Spleen (tissue), 11 donors: ENCODE data around the gene GJB1. TPM values are rescaled to one million over a fixed set of nuclear protein-coding genes. Genes with fewer than 3 reads are reported as not detected.

Experiments
- DNase-seq: peaks from one replicate; pipeline ENCODE4 v3.0.0-alpha.2; 2020
- H3K27ac ChIP-seq, 8 donors: fragments of 200-600 bp; sonication (generic) in 7 of 8; 1 replicate in 4 of 8; 2 replicates in 4 of 8; pipeline versions ENCODE4 v1.5.0 to v1.8.0; 2016 to 2021; ENCODE audit warnings: inconsistent platforms in 4 of 8, mild to moderate bottlenecking in 4 of 8, moderate library complexity in 1 of 8
- H3K27me3 ChIP-seq, 7 donors: fragments of 200-600 bp; sonication (generic) in 6 of 7; replicated peaks in 1 of 7; 1 replicate in 4 of 7; 2 replicates in 3 of 7; pipeline versions ENCODE4 v1.5.0 to v1.8.0; 2016 to 2021; ENCODE audit warnings: inconsistent platforms in 3 of 7, mild to moderate bottlenecking in 1 of 7
- H3K36me3 ChIP-seq, 6 donors: fragments of 200-600 bp; sonication (generic) in 5 of 6; 1 replicate in 4 of 6; 2 replicates in 2 of 6; pipeline versions ENCODE4 v1.5.0 to v1.8.0; 2016 to 2021; ENCODE audit warnings: inconsistent platforms in 2 of 6
- H3K4me1 ChIP-seq, 6 donors: fragments of 200-600 bp; sonication (generic) in 5 of 6; 1 replicate in 3 of 6; 2 replicates in 3 of 6; pipeline versions ENCODE4 v1.5.0 to v1.8.0; 2016 to 2021; ENCODE audit warnings: inconsistent platforms in 3 of 6
- H3K4me3 ChIP-seq, 8 donors: fragments of 200-600 bp; sonication (generic) in 7 of 8; 1 replicate in 4 of 8; 2 replicates in 4 of 8; pipeline versions ENCODE4 v1.5.0 to v1.8.0; 2016 to 2021; ENCODE audit warnings: inconsistent platforms in 4 of 8, mild to moderate bottlenecking in 4 of 8, moderate library complexity in 2 of 8
- H3K9me3 ChIP-seq, 8 donors: fragments of 200-600 bp; sonication (generic) in 7 of 8; 1 replicate in 4 of 8; 2 replicates in 4 of 8; pipeline versions ENCODE4 v1.5.0 to v1.8.0; 2016 to 2021; ENCODE audit warnings: inconsistent platforms in 4 of 8
- POLR2A ChIP-seq, 3 donors: fragments of 450-650 bp; IDR thresholded peaks; one replicate each; pipeline ENCODE4 v1.5.1; 2017; ENCODE audit warnings: antibody characterized with exemption in 3 of 3, mild to moderate bottlenecking in 1 of 3
- POLR2AphosphoS5 ChIP-seq, 3 donors: sonication (generic); formaldehyde crosslinking; IDR thresholded peaks; one replicate each; pipeline ENCODE4 v1.5.1; 2017; ENCODE audit warnings: antibody characterized with exemption in 3 of 3
- WGBS, 5 donors: extraction: QIAGEN DNeasy Blood & Tissue Kit in 3 of 5; methylation state at CpG; one replicate each; pipeline versions ENCODE4 v1.1.5 to v1.1.7; 2013 to 2018; 5-methylcytosine and 5-hydroxymethylcytosine counted together
- intact Hi-C: fragments of 100-400 bp; cut with DNase I; formaldehyde crosslinking; loops from one replicate; pipeline ENCODE4 v1.15.0; 2023; ENCODE audit warnings: low total_unique reads
- polyA plus RNA-seq, 3 donors: library from polyadenylated mRNA; stranded (reverse); fragments of 200-250 nt; gene quantifications; one replicate each; pipeline ENCODE4 v1.2.1, GENCODE V29; 2013
- total RNA-seq, 7 donors: library from RNA; depleted of rRNA in 3 of 7; stranded (reverse); fragments of >200 nt in 3 of 7; fragmentation: NEBNext Ultra II Directional in 4 of 7; extraction: Animal tissue kit (Norgen Biotek cat#: 25700) in 4 of 7; gene quantifications; one replicate each; pipeline versions ENCODE4 v1.1.0 to v1.2.1, GENCODE V29; 2016 to 2021
- TF ChIP-seq, protein P1 (sequence below), 11 experiments: fragments of 200-600 bp in 7 of 11; fragments of 450-650 bp in 4 of 11; sonication (generic) in 4 of 11; IDR thresholded peaks in 8 of 11; conservative IDR thresholded peaks in 3 of 11; 1 replicate in 7 of 11; 2 replicates in 4 of 11; pipeline versions ENCODE4 v1.4.0 to v1.8.0; 2016 to 2021; ENCODE audit warnings: antibody characterized with exemption in 11 of 11, inconsistent platforms in 4 of 11, mild to moderate bottlenecking in 1 of 11
- donor health status: healthy with polysubstance abuse.
- donor health status: DM: no; HTN: no; CAD: no; lungs with moderate emphysema.
- donor health status: DM: no; HTN: no; CAD: no.
- donor health status: Bipolar disorder and iron deficiency.
- donor health status: healthy.
- donor health status: DM: no; HTN: no; CAD: no.
- donor health status: DM: yes; HTN: yes; CAD: no.

GJB1 gene
- total and polyA plus RNA-seq, 10 donors, result not detected

- WGBS, 5 donors, result 77 to 100% (median 83%) methylated on average over 2 to 5 of the region's 5 CpGs
- Histone ChIP-seq H3K9me3 (no peaks in the 10 kb centered on the region), H3K27me3 (peaks cover 0 to 5% (median 0%) of the 10 kb centered on the region in 7 donors), H3K27ac (no peak overlapping the region), H3K4me1 (no peaks in the 10 kb centered on the region), H3K36me3 (no peaks in the 10 kb centered on the region), H3K4me3 (no peak overlapping the region)
- no peak for DNase-seq
- TF ChIP-seq, protein P1, sequence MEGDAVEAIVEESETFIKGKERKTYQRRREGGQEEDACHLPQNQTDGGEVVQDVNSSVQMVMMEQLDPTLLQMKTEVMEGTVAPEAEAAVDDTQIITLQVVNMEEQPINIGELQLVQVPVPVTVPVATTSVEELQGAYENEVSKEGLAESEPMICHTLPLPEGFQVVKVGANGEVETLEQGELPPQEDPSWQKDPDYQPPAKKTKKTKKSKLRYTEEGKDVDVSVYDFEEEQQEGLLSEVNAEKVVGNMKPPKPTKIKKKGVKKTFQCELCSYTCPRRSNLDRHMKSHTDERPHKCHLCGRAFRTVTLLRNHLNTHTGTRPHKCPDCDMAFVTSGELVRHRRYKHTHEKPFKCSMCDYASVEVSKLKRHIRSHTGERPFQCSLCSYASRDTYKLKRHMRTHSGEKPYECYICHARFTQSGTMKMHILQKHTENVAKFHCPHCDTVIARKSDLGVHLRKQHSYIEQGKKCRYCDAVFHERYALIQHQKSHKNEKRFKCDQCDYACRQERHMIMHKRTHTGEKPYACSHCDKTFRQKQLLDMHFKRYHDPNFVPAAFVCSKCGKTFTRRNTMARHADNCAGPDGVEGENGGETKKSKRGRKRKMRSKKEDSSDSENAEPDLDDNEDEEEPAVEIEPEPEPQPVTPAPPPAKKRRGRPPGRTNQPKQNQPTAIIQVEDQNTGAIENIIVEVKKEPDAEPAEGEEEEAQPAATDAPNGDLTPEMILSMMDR (IDR thresholded peaks at IDR 0.05 in 8 of 11, conservative IDR thresholded peaks at IDR 0.05 in 3 of 11), result no peak
- TF ChIP-seq POLR2AphosphoS5 (IDR thresholded peaks at IDR 0.05), result no peak
- no peak for TF ChIP-seq POLR2A (IDR thresholded peaks at IDR 0.05)
- intact Hi-C loops, result no loop called here
Observed at GRCh38 chrX:71214604-71215337, 8.3 kb upstream of the GJB1 start.

- Histone ChIP-seq H3K4me1 (no peaks in the 10 kb centered on the region), H3K4me3 (no peak overlapping the region), H3K27me3 (peaks cover 0 to 5% (median 0%) of the 10 kb centered on the region in 7 donors), H3K36me3 (no peaks in the 10 kb centered on the region), H3K9me3 (no peaks in the 10 kb centered on the region), H3K27ac (no peak overlapping the region)
- DNase-seq, result no peak
- TF ChIP-seq, protein P1 (IDR thresholded peaks at IDR 0.05 in 8 of 11, conservative IDR thresholded peaks at IDR 0.05 in 3 of 11), result no peak
- no peak for TF ChIP-seq POLR2A (IDR thresholded peaks at IDR 0.05)
- TF ChIP-seq POLR2AphosphoS5 (IDR thresholded peaks at IDR 0.05), result no peak
- WGBS, 5 donors, result 80 to 95% (median 86%) methylated on average over 6 to 10 of the region's 10 CpGs
- intact Hi-C loops, result no loop called here
Observed at GRCh38 chrX:71215338-71215912, 7.6 kb upstream of the GJB1 start.

DNA sequence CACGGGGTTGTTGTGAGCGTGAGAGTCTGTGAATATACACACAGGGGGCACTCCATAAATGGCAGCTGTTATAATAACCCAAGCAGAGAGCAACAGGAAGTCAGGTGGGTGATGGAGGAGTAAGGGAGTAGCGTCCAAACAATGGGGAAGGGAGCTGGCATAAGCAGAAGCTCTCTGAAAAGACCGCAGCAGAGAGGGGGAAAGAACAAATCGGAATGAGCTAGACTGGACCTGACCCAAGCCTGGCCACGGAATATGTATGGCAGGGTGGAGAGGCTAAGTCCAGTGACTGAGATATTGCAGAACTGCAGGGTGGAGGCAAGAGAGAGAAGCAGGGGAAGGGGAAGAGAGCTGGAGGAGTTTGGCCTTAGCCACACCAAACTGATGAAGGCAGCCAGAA lies 6.5 kb upstream of the GJB1 start:
- no peaks in the 10 kb centered on the region for H3K9me3 ChIP-seq
- intact Hi-C loops, result no loop called here
- 45 to 61% (median 49%) methylated on average over 6 of the region's 6 CpGs for WGBS, 5 donors
- no peak for DNase-seq
- H3K4me3 ChIP-seq, result no peak overlapping the region
- peaks cover 0 to 8% (median 0%) of the 10 kb centered on the region in 7 donors for H3K27me3 ChIP-seq
- no peak overlapping the region for H3K27ac ChIP-seq
- H3K36me3 ChIP-seq, result no peaks in the 10 kb centered on the region
- no peaks in the 10 kb centered on the region for H3K4me1 ChIP-seq
- TF ChIP-seq POLR2AphosphoS5 (IDR thresholded peaks at IDR 0.05) (no peak), POLR2A (IDR thresholded peaks at IDR 0.05) (no peak)
- TF ChIP-seq, protein P1 (IDR thresholded peaks at IDR 0.05 in 8 of 11, conservative IDR thresholded peaks at IDR 0.05 in 3 of 11), result no peak

GRCh38 chrX:71217298-71217697 lies 5.7 kb upstream of the GJB1 start:
- no peak for TF ChIP-seq POLR2A (IDR thresholded peaks at IDR 0.05)
- no peak for TF ChIP-seq POLR2AphosphoS5 (IDR thresholded peaks at IDR 0.05)
- TF ChIP-seq, protein P1 (IDR thresholded peaks at IDR 0.05 in 8 of 11, conservative IDR thresholded peaks at IDR 0.05 in 3 of 11), result no peak

More at GRCh38 chrX:71217298-71217697, 5.7 kb upstream of the GJB1 start:
- Histone ChIP-seq H3K27ac (no peak overlapping the region), H3K36me3 (no peaks in the 10 kb centered on the region), H3K4me1 (no peaks in the 10 kb centered on the region), H3K27me3 (peaks cover 0 to 10% (median 0%) of the 10 kb centered on the region in 7 donors), H3K4me3 (no peak overlapping the region), H3K9me3 (no peaks in the 10 kb centered on the region)
- no peak for DNase-seq
- intact Hi-C loops, result no loop called here
- 88 to 99% (median 93%) methylated on average over 6 of the region's 6 CpGs for WGBS, 5 donors
